GM12878 (cell line): Measurements from ENCODE around the gene CNIH1.

Source experiments
- CHD4 ChIP-seq: fragments of 200-600 bp; sonication (generic); IDR thresholded peaks from 2 replicates; pipeline ENCODE4 v1.6.1; 2016; ENCODE audit warnings: mild to moderate bottlenecking
- POLR2A ChIP-seq: IDR thresholded peaks from 2 replicates; pipeline ENCODE4 v1.6.1; 2011; ENCODE audit warnings: low read depth, mild to moderate bottlenecking, low read length
- ZNF24 ChIP-seq: fragments of 450-650 bp; IDR thresholded peaks from 2 replicates; pipeline ENCODE4 v1.6.1; 2017; ENCODE audit warnings: antibody characterized with exemption, mild to moderate bottlenecking
- TF ChIP-seq, protein P1 (sequence below), 3 experiments: IDR thresholded peaks in 2 of 3; conservative IDR thresholded peaks in 1 of 3; 2 replicates each; pipeline ENCODE4 v1.5.1; 2011; ENCODE audit warnings: low read depth in 3 of 3, low read length in 3 of 3, mild to moderate bottlenecking in 3 of 3, control low read depth in 2 of 3, moderate library complexity in 2 of 3, inconsistent platforms in 1 of 3, mixed read lengths in 1 of 3; ENCODE audit not compliant: control insufficient read depth in 2 of 3, insufficient read depth in 1 of 3; ENCODE audit errors: extremely low read depth in 1 of 3

DNA sequence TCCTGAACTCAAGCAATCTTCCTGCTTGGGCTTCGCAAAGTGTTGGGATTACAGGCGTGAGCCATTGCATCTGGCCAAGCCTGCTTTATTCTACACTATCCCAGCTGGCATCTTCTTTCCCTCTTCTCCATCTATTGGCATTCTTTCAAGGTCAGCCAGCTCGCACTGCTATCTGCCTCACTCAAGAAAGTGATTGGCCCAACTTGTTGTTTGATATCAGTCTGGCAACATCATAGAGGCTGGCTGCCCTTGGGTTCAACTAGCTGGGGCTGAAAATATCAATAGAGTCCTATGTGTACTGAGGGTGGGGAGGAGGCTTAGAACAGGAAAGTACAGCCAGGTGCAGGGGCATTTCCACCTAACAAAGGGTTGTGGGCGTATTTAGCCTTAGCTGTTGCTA, 30.5 kb upstream of the CNIH1 start:
- no peak for TF ChIP-seq ZNF24
- no peak for TF ChIP-seq POLR2A
- TF ChIP-seq, protein P1, sequence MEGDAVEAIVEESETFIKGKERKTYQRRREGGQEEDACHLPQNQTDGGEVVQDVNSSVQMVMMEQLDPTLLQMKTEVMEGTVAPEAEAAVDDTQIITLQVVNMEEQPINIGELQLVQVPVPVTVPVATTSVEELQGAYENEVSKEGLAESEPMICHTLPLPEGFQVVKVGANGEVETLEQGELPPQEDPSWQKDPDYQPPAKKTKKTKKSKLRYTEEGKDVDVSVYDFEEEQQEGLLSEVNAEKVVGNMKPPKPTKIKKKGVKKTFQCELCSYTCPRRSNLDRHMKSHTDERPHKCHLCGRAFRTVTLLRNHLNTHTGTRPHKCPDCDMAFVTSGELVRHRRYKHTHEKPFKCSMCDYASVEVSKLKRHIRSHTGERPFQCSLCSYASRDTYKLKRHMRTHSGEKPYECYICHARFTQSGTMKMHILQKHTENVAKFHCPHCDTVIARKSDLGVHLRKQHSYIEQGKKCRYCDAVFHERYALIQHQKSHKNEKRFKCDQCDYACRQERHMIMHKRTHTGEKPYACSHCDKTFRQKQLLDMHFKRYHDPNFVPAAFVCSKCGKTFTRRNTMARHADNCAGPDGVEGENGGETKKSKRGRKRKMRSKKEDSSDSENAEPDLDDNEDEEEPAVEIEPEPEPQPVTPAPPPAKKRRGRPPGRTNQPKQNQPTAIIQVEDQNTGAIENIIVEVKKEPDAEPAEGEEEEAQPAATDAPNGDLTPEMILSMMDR (IDR thresholded peaks at IDR 0.05 in 2 of 3, conservative IDR thresholded peaks at IDR 0.05 in 1 of 3; ENCODE audit: control insufficient read depth in 2 of 3, extremely low read depth in 1 of 3, insufficient read depth in 1 of 3, low read depth in 3 of 3, low read length in 3 of 3): no peak
- no peak for TF ChIP-seq CHD4
